ENCODE data around the gene NRAS. TPM values are rescaled to one million over a fixed set of nuclear protein-coding genes. Genes with fewer than 3 reads are reported as not detected.

Gene NRAS
- total and polyA plus RNA-seq, 9 of the 15 experiments (the other 6 are each of a cell fraction or from before 2014, with no cell fraction given) = 40.7 to 94.5 (median 75.4) TPM

DNA sequence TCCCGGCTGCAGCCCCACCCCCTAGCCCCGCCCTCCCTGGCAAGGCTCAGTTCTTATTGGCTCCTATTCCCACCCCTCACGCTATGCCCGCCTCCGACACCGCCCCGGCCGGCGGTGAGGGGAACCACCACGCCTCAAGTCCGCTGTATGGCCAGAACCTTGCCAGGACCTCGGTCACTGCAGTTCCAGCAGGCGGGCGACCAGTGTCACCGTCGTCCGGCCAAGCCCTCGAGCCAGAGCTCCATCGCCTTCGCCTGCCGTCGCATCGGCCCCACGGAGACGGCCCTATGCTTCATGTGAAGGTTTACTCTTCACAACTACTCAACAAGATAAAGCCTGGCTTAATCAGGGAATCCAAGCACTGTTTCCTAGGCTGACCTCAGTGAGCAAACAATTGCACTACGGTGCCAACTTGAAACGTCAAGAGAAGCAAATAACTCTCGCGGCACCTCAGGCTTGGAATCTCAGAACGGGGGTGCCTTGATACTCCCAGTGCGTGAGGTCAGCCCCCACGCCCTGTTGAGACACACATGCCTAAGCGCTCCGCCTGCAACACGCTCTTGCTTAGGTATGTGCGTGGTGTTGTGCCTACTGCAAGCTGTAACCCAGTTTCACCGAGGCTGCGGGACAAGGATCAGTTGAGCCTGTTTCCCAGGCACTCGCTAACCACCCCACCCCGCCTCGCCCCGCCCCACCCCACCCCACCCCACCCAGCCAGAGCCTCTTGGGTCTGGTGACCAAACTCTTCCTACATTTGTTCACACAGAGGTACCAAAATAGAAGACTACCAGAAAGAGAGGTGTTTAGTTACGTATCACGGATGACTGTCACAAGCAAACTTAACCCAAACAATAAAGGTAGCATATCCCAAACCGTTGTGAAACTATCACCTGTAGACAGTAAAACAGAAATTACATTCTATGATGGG, 46.2 kb downstream of the NRAS start (continued):
- TF ChIP-seq HEY1 (CRISPR knock-in tag; IDR thresholded peaks at IDR 0.05; ENCODE audit: borderline replicate concordance) (no peak), ZFP1 (CRISPR knock-in tag; IDR thresholded peaks at IDR 0.05) (no peak), SNIP1 (IDR thresholded peaks at IDR 0.05; ENCODE audit: low read depth) (no peak), TCFL5 (CRISPR knock-in tag; conservative IDR thresholded peaks at IDR 0.05) (no peak)
- TF ChIP-seq, protein P1, sequence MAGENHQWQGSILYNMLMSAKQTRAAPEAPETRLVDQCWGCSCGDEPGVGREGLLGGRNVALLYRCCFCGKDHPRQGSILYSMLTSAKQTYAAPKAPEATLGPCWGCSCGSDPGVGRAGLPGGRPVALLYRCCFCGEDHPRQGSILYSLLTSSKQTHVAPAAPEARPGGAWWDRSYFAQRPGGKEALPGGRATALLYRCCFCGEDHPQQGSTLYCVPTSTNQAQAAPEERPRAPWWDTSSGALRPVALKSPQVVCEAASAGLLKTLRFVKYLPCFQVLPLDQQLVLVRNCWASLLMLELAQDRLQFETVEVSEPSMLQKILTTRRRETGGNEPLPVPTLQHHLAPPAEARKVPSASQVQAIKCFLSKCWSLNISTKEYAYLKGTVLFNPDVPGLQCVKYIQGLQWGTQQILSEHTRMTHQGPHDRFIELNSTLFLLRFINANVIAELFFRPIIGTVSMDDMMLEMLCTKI (IDR thresholded peaks at IDR 0.05; ENCODE audit: partially characterized antibody) = no peak
- TF ChIP-seq, protein P2, sequence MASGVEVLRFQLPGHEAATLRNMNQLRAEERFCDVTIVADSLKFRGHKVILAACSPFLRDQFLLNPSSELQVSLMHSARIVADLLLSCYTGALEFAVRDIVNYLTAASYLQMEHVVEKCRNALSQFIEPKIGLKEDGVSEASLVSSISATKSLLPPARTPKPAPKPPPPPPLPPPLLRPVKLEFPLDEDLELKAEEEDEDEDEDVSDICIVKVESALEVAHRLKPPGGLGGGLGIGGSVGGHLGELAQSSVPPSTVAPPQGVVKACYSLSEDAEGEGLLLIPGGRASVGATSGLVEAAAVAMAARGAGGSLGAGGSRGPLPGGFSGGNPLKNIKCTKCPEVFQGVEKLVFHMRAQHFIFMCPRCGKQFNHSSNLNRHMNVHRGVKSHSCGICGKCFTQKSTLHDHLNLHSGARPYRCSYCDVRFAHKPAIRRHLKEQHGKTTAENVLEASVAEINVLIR (CRISPR knock-in tag; IDR thresholded peaks at IDR 0.05) = no peak
- TF ChIP-seq, protein P3, sequence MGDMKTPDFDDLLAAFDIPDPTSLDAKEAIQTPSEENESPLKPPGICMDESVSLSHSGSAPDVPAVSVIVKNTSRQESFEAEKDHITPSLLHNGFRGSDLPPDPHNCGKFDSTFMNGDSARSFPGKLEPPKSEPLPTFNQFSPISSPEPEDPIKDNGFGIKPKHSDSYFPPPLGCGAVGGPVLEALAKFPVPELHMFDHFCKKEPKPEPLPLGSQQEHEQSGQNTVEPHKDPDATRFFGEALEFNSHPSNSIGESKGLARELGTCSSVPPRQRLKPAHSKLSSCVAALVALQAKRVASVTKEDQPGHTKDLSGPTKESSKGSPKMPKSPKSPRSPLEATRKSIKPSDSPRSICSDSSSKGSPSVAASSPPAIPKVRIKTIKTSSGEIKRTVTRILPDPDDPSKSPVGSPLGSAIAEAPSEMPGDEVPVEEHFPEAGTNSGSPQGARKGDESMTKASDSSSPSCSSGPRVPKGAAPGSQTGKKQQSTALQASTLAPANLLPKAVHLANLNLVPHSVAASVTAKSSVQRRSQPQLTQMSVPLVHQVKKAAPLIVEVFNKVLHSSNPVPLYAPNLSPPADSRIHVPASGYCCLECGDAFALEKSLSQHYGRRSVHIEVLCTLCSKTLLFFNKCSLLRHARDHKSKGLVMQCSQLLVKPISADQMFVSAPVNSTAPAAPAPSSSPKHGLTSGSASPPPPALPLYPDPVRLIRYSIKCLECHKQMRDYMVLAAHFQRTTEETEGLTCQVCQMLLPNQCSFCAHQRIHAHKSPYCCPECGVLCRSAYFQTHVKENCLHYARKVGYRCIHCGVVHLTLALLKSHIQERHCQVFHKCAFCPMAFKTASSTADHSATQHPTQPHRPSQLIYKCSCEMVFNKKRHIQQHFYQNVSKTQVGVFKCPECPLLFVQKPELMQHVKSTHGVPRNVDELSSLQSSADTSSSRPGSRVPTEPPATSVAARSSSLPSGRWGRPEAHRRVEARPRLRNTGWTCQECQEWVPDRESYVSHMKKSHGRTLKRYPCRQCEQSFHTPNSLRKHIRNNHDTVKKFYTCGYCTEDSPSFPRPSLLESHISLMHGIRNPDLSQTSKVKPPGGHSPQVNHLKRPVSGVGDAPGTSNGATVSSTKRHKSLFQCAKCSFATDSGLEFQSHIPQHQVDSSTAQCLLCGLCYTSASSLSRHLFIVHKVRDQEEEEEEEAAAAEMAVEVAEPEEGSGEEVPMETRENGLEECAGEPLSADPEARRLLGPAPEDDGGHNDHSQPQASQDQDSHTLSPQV (IDR thresholded peaks at IDR 0.05) = no peak
- TF ChIP-seq, protein P4, sequence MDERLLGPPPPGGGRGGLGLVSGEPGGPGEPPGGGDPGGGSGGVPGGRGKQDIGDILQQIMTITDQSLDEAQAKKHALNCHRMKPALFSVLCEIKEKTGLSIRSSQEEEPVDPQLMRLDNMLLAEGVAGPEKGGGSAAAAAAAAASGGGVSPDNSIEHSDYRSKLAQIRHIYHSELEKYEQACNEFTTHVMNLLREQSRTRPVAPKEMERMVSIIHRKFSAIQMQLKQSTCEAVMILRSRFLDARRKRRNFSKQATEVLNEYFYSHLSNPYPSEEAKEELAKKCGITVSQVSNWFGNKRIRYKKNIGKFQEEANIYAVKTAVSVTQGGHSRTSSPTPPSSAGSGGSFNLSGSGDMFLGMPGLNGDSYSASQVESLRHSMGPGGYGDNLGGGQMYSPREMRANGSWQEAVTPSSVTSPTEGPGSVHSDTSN (CRISPR knock-in tag; IDR thresholded peaks at IDR 0.05; ENCODE audit: low read depth) = peak; percentile 19; the same call in 1 of the 2 replicates
- TF ChIP-seq, protein P4 (tag; conservative IDR thresholded peaks at IDR 0.05; ENCODE audit: low read depth) = peak; percentile 85
